ENCODE results near the gene MN1. TPM values are rescaled to one million over a fixed set of nuclear protein-coding genes. Genes with fewer than 3 reads are reported as not detected.

MN1 gene
- total and polyA plus RNA-seq, 2 experiments from 2014 or later, result 1.0 to 6.8 TPM

GRCh38 chr22:27782088-27782487 is 19.5 kb downstream of the MN1 start:
- no peaks in the 10 kb centered on the region for H3K9me2 ChIP-seq (ENCODE audit: insufficient read depth)
- no peak for DNase-seq (ENCODE audit: low spot score)
- no peak for ATAC-seq
- H3K27me3 ChIP-seq (ENCODE audit: insufficient read depth), result no peaks in the 10 kb centered on the region
- Mint-ChIP-seq H3K9me3 (peaks cover 12% of the 10 kb centered on the region), H3K36me3 (ENCODE audit: low read depth) (peaks cover 7% of the 10 kb centered on the region), H3K27ac (no peak overlapping the region), H3K27me3 (ENCODE audit: insufficient read depth, low read depth, poor library complexity) (peaks cover 14% of the 10 kb centered on the region), H3K4me3 (no peak overlapping the region), H3K4me1 (peaks cover 59% of the 10 kb centered on the region)
- no peak overlapping the region for H3K4me3 ChIP-seq
- H4K20me1 ChIP-seq (replicated peaks; ENCODE audit: insufficient read depth), result no peaks in the 10 kb centered on the region
- no peaks in the 10 kb centered on the region for H3K36me3 ChIP-seq (ENCODE audit: insufficient read depth)
- no peak overlapping the region for H3K27ac ChIP-seq (ENCODE audit: low read depth)
- peaks cover 64% of the 10 kb centered on the region for H3K4me1 ChIP-seq (ENCODE audit: insufficient read depth)
- no peak for TF ChIP-seq EZH2phosphoT487 (IDR thresholded peaks at IDR 0.05; ENCODE audit: unreplicated experiment)
- H2AFZ ChIP-seq, result no peak overlapping the region
- H3K4me2 ChIP-seq, result no peak overlapping the region
- peaks cover 4% of the 10 kb centered on the region; the same call in 1 of the 2 replicates for H3K79me2 ChIP-seq (replicated peaks; ENCODE audit: insufficient read depth)
- H3F3A ChIP-seq (replicated peaks; ENCODE audit: low read depth), result peaks cover 13% of the 10 kb centered on the region; the same call in 1 of the 2 replicates

GRCh38 chr22:27780161-27780575 is 21.4 kb downstream of the MN1 start:
- no peak overlapping the region for H3K4me3 ChIP-seq
- peak; percentile 41 for ATAC-seq
- DNase-seq (ENCODE audit: low spot score), result peak; percentile 86
- Mint-ChIP-seq H3K27ac (peak overlapping the region; percentile 82), H3K36me3 (ENCODE audit: low read depth) (peaks cover 7% of the 10 kb centered on the region), H3K9me3 (peaks cover 12% of the 10 kb centered on the region), H3K4me3 (peak overlapping the region; percentile 8; the same call in 1 of the 3 replicates), H3K27me3 (ENCODE audit: insufficient read depth, low read depth, poor library complexity) (peaks cover 14% of the 10 kb centered on the region), H3K4me1 (peaks cover 56% of the 10 kb centered on the region)
- H4K20me1 ChIP-seq (replicated peaks; ENCODE audit: insufficient read depth), result no peaks in the 10 kb centered on the region
- no peaks in the 10 kb centered on the region for H3K36me3 ChIP-seq (ENCODE audit: insufficient read depth)
- H3K79me2 ChIP-seq (replicated peaks; ENCODE audit: insufficient read depth), result peaks cover 4% of the 10 kb centered on the region; the same call in 1 of the 2 replicates
- no peaks in the 10 kb centered on the region for H3K9me2 ChIP-seq (ENCODE audit: insufficient read depth)
- peak overlapping the region; percentile 51; the same call in 1 of the 2 replicates for H3K27ac ChIP-seq (ENCODE audit: low read depth)
- no peaks in the 10 kb centered on the region for H3K27me3 ChIP-seq (ENCODE audit: insufficient read depth)
- 0 out of 2 replicates have a peak overlapping the region, but pooled peaks have one; percentile 21 for H3K4me2 ChIP-seq
- H3K4me1 ChIP-seq (ENCODE audit: insufficient read depth), result peaks cover 63% of the 10 kb centered on the region
- no peak overlapping the region for H2AFZ ChIP-seq
- H3F3A ChIP-seq (replicated peaks; ENCODE audit: low read depth), result peaks cover 13% of the 10 kb centered on the region; the same call in 1 of the 2 replicates
- TF ChIP-seq STAT1 (IDR thresholded peaks at IDR 0.05; ENCODE audit: unreplicated experiment), result no peak
- TF ChIP-seq ZNF331 (CRISPR knock-in tag; IDR thresholded peaks at IDR 0.05; ENCODE audit: low read depth), result no peak
- TF ChIP-seq EZH2phosphoT487 (IDR thresholded peaks at IDR 0.05; ENCODE audit: unreplicated experiment), result no peak
- no peak for TF ChIP-seq JUNB (IDR thresholded peaks at IDR 0.05; ENCODE audit: unreplicated experiment)
- TF ChIP-seq ETS1 (IDR thresholded peaks at IDR 0.05), result no peak
- TF ChIP-seq ZNF462 (CRISPR knock-in tag; IDR thresholded peaks at IDR 0.05), result no peak
- no peak for TF ChIP-seq CTCF (conservative IDR thresholded peaks at IDR 0.05; ENCODE audit: low read depth in 2 of 2)
- no peak for TF ChIP-seq POLR2AphosphoS5 (IDR thresholded peaks at IDR 0.05; ENCODE audit: low read depth)
- TF ChIP-seq EZH2 (IDR thresholded peaks at IDR 0.05; ENCODE audit: low read depth, unreplicated experiment), result no peak
- TF ChIP-seq CREB1 (CRISPR knock-in tag; IDR thresholded peaks at IDR 0.05; ENCODE audit: low read depth), result no peak
- no peak for TF ChIP-seq NANOG (IDR thresholded peaks at IDR 0.05; ENCODE audit: borderline replicate concordance)
